GM21576 (cell line): ENCODE data around the gene TSC22D4.
"Not testable (repeated sequence)": the region's sequence is repeated elsewhere in the genome, so short reads cannot be mapped to it uniquely, and the experiment has no call there.

Experiments used
- ATAC-seq: cut with Tn5 transposase; IDR thresholded peaks from one replicate; pipeline ENCODE4 v1.9.1; 2021; ENCODE audit warnings: mild to moderate bottlenecking, moderate library complexity; ENCODE audit not compliant: unreplicated experiment

Gene TSC22D4

DNA sequence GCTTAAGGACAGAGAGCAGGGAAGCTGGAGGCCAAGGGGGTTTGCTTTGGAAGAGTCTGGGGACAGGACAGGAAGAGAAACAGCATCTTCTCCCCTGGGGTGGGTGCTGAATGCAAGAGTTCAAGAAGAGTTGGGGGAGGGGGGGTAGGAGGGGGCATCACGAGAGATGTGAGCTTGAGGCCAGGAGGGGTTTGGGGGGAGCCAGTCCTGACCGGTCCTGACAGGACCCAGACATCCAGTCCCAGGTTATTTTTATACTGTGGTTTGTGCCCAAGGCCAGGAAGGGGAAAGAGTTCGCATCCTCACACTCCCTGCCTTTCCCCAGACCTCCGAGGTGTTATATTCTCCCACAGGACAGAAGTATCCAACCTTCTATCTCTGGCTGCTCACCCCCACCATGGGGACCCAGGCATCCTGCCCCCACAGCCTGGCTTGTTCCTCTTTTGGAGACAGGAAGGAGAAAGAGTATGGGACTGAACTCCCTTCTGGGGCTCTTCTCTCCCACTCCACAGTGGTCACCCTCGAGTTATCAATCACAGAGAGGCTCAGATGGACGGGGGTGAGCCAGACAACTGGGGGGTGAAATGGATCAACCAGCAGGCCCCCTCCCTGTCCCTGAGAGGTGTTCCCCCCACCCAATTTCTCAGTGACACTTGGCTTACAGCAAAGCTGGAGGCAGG, 2.8 kb downstream of the TSC22D4 start:
- no peak for ATAC-seq

DNA sequence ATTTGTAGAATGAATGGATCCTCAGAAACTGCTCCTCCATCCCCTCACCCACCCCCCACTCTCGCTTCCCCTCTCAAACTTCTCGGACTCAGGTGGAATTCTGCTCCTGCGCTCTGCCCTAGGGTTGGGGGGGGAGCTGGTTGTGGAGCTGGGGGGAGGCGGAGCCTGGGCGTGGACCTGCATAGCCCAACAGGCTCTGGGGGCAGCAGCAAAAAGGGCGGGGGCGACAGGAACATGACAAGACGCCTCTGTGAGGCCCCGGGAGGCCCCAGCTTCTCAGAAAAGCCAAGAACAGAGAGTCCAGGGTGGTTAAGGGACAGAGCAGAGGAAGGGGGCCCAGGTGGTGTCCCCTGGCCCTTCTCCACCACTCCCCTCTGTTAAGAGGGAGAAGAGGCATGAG, 3.5 kb downstream of the TSC22D4 start:
- no peak for ATAC-seq

DNA sequence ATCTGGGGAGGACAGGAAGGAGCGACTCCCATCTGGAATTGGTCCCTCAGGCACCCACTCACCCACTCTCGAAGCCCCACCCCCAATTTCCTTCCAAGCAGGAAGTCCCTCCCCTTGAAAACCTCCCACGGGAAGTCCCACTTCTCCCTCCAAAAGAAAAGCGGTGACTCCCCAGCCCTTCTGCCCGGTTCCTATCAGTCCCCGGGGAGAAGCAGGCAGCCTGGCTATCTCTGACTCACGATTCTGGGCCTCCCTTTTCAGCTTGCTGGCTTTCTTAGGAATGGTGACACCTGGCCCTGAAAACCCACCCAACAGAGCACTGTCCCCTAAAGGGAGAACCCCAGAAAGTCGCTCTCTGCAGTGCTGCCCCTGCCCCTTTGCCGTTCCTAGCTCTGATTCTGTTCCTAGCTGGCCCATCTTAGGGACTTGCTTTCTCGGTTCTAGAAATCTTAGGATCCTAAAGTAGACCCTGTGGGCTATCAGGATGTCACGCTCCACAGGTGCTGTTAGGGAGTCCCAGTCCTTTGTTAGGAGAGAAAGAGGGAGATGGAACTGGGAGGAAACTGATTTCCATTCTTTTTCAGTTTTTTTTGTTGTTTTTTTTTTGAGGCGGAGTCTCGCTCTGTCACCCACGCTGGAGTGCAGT, 6.0 kb downstream of the TSC22D4 start:
- ATAC-seq: no peak

DNA sequence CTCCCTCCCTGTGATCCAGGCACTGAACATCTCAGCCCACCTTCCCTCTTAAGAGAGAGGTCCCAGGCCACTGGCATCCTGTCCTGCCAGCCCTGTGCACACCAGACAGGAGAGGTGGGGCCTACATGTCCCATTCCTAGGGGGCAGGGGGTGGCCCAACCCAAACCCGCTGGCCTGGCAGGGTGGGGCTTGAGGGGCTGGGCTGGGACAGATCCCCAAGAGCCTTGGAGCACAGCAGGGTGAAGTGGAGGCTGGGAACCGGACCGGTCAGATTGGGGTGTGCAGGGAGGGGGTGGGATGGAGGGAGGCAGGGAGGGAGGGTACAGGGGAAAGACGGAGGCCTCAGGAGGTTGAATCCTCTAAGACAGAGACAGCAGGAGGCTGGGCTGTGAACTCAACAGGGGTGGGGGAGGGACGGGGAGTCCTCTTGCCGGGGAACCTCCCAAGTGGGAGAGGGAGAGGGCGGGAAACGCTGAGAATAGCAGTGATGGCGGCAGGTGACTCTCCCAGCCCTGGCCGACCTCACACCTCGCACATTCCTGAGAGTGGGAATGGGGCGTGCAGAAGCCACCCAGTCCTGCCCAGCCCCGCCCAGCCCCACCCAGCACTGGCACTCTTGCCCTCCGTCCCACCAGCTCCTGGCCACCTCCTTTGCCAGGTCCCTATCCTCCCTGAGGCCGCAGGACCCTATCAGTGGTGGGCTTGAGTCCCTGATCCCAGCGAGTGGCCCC, 6.7 kb downstream of the TSC22D4 start:
- ATAC-seq: no peak

DNA sequence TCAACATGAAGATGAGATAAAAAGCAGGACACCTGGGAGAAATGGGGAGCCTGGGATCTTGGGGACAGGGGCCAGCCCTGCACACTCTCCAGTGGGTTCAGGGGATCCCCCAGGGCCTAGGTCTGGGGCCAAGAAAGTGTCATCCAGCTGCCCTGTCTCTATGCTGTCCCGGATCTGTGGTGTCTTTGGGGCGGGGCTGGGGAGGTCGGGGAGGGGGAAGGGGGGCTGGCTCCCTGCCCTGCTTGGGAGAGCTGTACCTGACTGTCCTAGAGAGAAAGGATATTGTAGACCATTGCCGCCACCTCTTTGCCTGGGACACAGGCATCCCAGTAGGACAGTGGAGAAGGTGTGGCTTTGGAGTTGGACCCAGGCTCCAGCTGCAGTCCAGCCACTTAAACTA, 8.0 kb downstream of the TSC22D4 start:
- ATAC-seq: no peak

DNA sequence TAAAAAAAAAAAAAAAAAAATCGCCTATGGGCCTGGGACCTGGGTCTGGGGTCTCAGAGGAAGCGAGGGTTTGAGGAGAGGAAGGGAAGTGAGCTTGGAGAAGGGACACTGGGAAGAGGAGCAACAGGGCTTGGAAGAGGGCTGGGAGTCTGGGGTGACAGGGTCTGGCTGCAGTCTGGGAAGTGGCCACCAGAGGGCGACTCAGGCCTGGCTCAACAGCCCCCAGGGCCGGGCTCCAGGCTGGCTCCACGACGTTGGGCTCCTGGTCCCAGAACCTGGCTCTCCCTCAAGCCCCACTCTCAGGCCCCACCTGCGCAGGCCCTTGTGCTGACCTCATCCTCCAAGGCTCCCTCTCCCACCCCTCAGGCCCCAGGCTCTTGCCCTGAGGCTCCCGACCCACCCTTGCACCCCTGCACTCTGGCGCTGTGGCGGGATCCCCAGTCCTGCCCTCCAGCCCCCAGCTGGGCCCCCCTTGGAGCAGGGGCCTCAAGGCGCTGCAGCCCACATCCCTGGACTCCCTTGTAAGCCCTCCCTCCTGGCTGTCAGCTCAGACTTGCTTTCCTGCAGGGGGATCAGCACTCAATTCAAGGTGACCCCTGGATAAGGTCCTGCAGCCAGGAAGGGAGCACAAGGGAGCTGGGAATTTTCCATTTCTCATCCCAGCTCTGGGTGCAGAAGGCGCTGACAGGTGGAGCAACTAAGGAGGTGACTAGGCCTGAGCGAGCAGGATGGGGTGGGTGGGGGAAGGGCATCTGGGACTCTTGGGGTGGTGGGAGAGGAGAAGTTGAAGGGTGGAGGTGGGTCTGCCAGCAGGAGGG, 9.6 kb downstream of the TSC22D4 start:
- ATAC-seq: no peak

DNA sequence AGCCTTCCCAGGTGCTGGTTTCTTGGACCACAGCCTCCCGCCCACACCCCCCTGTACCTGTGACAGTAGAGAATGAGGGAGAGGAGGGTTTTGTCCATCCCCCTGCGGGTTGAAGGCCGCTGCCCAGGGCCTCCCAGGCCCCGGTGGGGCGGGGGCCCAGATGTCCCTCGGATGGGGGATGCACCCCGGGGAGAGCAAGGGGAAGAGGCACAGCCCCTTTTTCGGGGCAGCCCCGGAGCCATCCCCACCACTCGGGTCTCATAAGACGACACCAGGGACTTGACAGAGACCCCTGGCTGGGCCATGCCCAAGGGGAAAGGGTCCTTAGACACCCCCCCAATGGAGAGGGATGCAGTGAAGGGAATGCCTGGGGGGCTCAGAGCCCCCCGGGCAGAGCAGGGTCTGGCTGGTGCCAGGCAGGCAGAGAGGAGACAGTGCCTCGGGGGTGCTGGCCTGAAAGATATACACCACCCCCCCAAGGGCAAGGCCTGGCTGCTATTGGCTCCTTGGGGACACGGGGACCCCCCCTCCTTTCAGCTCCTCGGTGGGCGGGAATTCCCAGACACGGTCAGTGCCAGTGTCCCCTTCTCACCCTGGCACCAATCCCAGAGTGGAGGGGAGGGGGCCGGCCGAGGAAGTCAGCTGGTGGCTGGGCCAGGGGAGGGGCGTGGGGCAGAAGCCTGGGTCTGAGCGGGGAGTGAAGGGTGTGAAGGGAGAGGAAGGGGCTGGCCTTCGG, 11.2 kb downstream of the TSC22D4 start:
- ATAC-seq: no peak

DNA sequence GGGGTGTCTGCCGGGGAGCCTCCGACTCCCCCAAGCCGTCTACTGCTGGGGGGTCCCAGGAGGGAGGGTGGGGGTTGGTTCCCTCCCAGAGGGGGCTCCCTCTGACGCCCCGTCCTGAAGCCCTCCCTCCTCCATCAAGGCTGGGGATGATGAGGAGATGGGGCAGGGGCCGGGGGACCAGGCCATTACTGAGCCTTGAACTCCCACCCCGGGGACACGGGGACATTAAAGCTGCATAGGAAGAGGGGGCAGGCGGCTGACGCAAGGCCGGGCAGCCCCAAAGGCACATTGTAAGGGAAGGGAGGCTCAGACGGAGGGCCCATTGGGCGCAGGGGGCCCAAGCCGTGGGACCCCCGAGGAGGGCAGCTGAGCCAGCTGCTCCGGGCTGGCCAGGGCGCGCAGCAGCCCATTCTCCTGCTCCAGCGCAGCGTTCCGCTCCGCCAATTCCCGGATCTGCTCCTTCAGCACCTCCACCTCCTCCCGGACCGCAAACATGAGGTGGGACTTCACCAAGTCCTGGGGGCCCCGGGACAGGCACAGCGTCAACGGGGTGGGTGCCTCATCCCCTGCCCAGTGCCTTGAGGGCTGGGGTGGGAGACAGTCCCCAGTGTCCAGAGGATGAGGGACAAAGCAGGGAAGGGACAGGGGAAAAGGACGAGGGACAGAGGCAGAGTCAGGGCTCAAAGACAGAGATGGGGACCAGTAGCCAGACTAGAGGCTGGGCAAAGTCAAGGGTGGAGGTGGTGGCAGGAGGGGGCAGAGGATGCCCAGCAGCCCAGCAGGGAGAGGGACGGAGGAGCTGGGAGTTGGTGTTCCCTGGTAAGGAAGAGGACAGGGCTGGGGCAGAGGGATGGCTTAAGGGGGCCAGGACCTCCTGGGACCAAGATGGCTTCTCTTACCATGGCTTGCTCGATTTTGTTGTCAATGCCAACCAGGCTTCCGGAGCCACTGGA, 12.1 kb downstream of the TSC22D4 start:
- ATAC-seq: no peak

DNA sequence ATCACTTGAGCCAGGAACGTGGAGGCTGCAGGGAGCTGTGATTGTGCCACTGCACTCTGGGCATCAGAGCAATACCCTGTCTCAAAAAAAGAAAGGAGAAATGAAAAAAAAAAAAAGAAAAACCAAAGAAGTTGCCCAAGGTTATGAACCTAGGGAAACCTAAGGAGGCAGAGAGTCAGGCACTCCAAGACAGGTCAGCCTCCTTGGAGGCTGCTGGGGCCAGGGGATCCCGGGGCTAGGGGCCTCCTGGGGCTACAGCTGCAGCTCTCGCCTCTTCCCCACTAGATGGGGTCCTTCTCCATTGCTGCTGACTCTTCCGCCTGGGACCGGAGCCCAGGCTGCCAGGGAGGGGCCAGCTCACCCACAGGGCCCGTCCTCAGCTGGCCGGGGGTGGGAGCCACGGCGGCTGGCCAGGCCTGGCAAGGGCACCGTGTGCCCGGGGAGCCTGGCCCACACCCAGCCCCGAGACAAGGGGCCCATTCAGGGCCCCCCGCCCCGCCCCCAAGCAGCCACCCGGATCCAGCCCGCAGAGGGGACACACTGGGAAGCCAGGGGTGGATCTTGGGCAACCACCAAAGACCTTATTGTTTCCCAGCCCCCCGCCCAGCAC, 13.2 kb downstream of the TSC22D4 start:
- ATAC-seq: no peak

DNA sequence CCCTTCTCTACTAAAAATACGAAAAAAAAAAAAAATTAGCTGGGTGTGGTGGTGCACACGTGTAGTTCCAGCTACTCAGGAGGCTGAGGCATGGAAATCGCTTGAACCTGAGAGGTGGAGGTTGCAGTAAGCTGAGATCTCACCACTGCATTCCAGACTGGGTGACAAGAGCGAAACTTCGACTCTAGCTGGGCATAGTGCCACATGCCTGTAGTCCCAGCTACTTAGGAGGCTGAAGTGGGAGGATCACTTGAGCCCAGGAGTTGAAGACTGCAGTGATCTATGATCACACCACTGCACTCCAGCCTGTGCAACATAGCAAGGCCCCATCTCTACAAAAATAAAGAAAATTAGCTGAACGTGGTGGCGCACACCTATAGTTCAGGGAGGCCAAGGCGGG, 13.7 kb downstream of the TSC22D4 start:
- ATAC-seq: no peak

DNA sequence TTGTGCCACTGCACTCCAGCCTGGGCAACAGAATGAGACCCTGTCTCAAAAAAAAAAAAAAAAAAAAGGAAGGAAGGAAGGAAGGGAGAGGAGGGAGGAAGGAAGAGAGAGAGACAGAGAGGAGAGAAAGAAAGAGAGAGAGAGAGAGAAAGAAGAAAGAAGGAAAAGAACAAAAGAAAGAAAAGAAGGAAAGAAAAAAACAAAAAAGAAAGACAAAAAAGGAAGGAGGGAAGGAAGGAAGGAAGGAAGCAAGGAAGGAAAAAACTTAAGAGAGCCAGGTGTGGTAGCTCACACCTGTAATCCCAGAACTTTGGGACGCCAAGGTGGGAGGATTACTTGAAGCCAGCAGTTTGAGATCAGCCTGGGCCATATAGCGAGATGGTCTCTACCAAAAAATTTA, 14.2 kb downstream of the TSC22D4 start:
- no peak for ATAC-seq

DNA sequence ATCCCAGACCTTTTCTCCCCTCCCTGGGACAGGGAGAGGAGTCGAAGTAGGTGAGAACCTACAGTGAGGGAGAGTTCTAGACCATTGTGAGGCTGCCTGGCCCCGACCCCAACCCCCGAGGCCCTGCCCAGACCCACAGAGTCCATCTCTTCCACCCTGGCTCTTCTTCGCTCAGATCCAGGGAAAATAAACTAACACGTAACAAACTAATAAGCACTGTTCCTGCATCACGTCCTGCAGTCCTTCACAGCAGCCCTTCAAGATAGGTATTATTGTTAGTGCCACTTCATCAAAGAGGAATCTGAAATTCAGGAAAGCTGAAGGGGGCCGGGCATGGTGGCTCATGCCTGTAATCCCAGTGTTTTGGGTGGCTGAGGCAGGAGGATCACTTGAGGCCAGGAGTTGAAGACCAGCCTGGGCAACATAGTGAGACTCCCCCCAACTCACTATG, 14.8 kb downstream of the TSC22D4 start, which contains the start of gene SPACDR:
Gene SPACDR (minus strand): TSS at position 51 of the 451 bp plus-strand sequence. CDS start 235 bp downstream, outside the sequence.
- ATAC-seq: no peak

DNA sequence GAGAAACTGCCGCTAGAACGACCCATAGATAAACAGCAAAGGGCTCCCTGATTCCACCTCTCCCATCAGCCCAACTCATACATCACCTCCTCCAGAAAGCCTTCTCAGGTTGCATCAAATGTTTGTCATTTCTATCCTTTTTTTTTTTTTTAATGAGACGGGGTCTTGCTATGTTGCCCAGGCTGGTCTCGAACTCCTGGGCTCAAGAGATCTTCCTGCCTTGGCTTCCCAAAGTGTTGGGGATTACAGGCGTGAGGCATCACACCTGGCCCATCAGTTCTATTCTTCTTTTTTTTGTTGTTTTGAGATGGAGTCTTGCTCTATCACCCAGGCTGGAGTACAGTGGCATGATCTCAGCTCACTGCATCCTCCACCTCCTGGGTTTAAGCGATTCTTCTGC, 22.0 kb downstream of the TSC22D4 start:
- no peak for ATAC-seq

DNA sequence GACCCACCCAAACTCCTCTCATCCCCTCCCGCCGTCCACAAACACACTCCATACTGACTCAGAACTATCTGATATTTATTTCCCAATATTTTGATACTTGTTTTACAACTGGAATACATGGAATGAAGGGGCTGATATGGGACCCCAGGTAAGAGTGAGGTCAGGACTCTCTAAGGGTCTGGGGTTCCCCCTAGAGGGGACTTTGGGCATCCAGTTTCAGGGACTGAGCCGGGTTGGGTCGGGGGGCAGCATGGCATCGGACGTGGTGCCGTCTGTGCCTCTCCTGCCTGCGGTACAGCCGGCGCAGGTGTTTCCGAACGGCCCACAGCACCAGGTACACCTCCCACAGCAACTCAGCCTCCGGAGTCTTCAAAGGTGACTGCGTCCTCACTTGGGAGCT, 22.5 kb downstream of the TSC22D4 start:
- ATAC-seq: no peak

DNA sequence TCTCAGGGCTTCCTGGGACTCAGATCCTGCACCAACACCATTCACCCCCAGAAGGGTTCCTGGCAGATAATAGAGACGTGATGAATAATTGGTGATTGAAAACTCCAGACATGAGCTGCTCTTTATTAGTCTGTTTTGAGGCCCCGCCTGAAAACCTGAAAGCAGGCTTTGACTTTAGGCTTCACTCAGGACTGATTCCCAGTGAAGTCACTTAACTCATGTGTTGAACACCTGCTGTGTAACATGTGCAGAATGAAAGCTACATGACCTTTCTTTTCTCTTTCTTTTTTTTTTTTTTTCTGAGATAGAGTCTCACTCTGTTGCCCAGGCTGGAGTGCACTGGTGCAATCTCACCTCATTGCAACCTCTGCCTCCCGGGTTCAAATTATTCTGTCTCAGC, 23.8 kb downstream of the TSC22D4 start:
- ATAC-seq: no peak

DNA sequence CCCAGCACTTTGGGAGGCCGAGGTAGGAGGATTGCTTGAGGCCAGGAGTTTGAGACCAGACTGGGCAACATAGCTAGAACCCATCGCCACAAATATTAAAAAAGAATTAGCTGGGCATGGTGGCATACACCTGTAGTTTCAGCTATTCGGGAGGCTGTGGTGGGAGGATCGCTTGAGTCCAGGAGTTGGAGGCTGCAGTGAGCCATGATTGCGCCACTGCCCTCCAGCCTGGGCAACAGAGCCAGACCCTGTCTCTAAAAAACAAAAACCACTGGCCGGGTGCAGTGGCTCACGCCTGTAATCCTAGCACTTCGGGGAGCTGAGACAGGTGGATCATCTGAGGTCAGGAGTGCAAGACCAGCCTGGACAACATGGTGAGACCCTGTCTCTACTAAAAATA, 25.2 kb downstream of the TSC22D4 start:
- not testable (repeated sequence) for ATAC-seq

DNA sequence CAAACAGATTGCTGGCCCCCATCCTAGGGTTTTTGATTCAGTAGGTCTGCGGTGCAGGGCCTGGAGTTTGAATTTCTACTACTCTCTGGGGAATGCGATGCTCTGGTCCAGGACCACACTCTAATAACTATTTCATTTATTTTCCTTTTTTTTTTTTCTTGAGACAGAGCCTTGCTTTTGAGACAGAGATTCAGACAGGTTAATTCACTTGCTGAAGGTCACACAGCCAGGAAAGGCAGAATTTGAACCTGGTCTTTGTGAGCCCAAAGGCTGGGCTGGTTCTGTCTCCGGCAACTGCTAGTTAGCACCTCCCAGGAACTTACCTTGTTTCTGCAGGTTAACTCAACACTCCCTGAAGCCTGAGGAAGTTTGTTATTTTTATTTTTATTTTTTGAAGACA, 26.5 kb downstream of the TSC22D4 start:
- no peak for ATAC-seq

DNA sequence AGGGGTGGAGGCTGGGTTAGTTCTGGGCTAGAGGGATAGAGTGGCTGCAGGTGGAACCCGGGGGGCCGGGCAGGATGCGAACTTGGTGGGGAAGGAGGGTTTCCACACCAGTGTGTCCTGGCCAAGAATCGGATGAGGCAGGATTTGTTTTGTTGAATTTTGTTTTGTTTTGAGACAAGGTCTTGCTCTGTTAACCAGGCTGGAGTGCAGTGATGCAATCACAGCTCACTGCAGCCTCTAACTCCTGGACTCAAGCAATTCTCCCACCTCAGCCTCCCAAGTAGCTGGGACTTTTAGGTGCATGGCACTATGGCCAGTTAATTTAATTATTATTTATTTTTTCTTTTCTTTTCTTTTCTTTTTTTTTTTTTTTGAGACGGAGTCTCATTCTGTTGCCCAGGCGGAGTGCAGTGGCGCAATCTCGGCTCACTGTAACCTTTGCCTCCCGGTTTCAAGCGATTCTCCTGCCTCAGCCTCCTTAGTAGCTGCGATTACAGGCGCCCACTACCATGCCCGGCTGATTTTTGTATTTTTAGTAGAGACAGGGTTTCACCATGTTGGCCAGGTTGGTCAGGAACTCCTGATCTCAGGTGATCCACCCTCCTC, 29.7 kb downstream of the TSC22D4 start:
- ATAC-seq: no peak
